ENCODE data around the gene GLTPD2. TPM values are rescaled to one million over a fixed set of nuclear protein-coding genes. Genes with fewer than 3 reads are reported as not detected.

Gene GLTPD2
- polyA plus RNA-seq (ENCODE audit: insufficient read length in 3 of 3): 10 to 100 TPM in 2 of 3 donors, 1 to 10 TPM in 1; 6.7 to 11.3 (median 10.5) TPM
- long read RNA-seq, donor 1, partial matches to known transcripts: 0 of 2 reads
- long read RNA-seq, donor 1, other reads (novel, unspliced or antisense): 0 of 2 reads
- long read RNA-seq, donor 2, partial matches to known transcripts: 0 of 4 reads
- long read RNA-seq, donor 2, other reads (novel, unspliced or antisense): 0 of 4 reads
- long read RNA-seq, donor 3, transcript GLTPD2-201 (4 exons, 1,023 nt): major isoform, 6 of 12 reads
- long read RNA-seq, donor 3, partial matches to known transcripts: 6 of 12 reads
- long read RNA-seq, donor 3, other reads (novel, unspliced or antisense): 0 of 12 reads
- long read RNA-seq, donor 4, transcript GLTPD2-201 (4 exons, 1,023 nt): major isoform, 7 of 7 reads
- long read RNA-seq, donor 4, partial matches to known transcripts: 0 of 7 reads
- long read RNA-seq, donor 4, other reads (novel, unspliced or antisense): 0 of 7 reads
- long read RNA-seq, donor 5: 0 reads
- long read RNA-seq, donor 6, partial matches to known transcripts: 0 of 3 reads
- long read RNA-seq, donor 6, other reads (novel, unspliced or antisense): 0 of 3 reads
- long read RNA-seq, donor 7, partial matches to known transcripts: 0 of 3 reads
- long read RNA-seq, donor 7, other reads (novel, unspliced or antisense): 0 of 3 reads
- long read RNA-seq, donor 8: 0 reads
- long read RNA-seq, donor 9, partial matches to known transcripts: 0 of 2 reads
- long read RNA-seq, donor 9, other reads (novel, unspliced or antisense): 0 of 2 reads
- long read RNA-seq, donor 10, transcript GLTPD2-201 (4 exons, 1,023 nt): major isoform, 5 of 5 reads
- long read RNA-seq, donor 10, partial matches to known transcripts: 0 of 5 reads
- long read RNA-seq, donor 10, other reads (novel, unspliced or antisense): 0 of 5 reads
- long read RNA-seq, donor 11, transcript GLTPD2-201 (4 exons, 1,023 nt): major isoform, 7 of 7 reads
- long read RNA-seq, donor 11, partial matches to known transcripts: 0 of 7 reads
- long read RNA-seq, donor 11, other reads (novel, unspliced or antisense): 0 of 7 reads
- long read RNA-seq, donor 12, partial matches to known transcripts: 0 of 1 reads
- long read RNA-seq, donor 12, other reads (novel, unspliced or antisense): 0 of 1 reads
- long read RNA-seq, donor 13: 0 reads
- long read RNA-seq, donor 14, partial matches to known transcripts: 0 of 3 reads
- long read RNA-seq, donor 14, other reads (novel, unspliced or antisense): 0 of 3 reads
- long read RNA-seq, donor 15: 0 reads
- long read RNA-seq, donor 16, transcript GLTPD2-201 (4 exons, 1,023 nt): major isoform, 12 of 12 reads
- long read RNA-seq, donor 16, partial matches to known transcripts: 0 of 12 reads
- long read RNA-seq, donor 16, other reads (novel, unspliced or antisense): 0 of 12 reads

DNA sequence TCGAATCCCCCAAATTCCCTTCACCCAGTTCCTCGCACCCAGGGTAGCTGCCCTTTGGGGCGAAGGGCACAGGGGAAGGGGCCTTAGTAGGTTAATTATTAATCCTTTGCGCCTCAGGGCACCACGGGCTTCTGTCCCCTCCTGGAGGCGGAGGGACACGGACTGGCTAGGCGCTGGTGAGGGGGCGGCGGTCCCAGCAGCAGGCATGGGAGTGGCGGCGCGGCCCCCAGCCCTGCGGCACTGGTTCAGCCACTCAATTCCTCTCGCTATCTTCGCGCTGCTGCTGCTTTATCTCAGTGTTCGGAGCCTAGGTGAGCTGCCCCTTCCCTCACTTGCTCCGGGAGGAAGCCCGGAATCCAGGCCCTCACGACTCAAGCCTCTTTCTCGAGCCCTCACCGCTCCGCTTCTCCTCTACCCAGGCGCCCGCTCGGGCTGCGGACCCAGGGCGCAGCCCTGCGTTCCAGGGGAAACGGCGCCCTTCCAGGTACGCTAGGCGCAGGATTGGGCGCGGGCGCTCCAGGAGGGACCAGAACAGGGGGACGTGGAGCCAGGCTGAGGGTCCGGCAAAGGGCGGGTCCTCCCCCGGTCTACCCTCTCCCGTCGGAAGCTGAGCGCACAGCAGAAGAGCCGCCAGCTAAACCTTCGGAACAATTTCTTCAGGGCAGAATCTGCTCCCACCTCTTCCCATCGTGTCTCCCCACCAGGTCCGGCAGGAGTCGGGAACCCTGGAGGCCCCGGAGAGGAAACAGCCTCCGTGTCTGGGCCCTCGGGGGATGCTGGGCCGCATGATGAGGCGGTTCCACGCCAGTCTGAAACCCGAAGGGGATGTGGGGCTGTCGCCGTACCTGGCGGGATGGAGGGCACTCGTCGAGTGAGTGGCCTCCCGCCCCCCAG is at the start of gene GLTPD2:
TSS of gene GLTPD2 (plus strand) at position 158 of the 894 bp plus-strand sequence. CDS start at position 206, 48 bp downstream.
- DNase-seq (ENCODE audit: extremely low read depth in 1 of 11, low read depth in 9 of 11, low spot score in 4 of 11): peak in 1 of 11 donors; percentile 14

DNA sequence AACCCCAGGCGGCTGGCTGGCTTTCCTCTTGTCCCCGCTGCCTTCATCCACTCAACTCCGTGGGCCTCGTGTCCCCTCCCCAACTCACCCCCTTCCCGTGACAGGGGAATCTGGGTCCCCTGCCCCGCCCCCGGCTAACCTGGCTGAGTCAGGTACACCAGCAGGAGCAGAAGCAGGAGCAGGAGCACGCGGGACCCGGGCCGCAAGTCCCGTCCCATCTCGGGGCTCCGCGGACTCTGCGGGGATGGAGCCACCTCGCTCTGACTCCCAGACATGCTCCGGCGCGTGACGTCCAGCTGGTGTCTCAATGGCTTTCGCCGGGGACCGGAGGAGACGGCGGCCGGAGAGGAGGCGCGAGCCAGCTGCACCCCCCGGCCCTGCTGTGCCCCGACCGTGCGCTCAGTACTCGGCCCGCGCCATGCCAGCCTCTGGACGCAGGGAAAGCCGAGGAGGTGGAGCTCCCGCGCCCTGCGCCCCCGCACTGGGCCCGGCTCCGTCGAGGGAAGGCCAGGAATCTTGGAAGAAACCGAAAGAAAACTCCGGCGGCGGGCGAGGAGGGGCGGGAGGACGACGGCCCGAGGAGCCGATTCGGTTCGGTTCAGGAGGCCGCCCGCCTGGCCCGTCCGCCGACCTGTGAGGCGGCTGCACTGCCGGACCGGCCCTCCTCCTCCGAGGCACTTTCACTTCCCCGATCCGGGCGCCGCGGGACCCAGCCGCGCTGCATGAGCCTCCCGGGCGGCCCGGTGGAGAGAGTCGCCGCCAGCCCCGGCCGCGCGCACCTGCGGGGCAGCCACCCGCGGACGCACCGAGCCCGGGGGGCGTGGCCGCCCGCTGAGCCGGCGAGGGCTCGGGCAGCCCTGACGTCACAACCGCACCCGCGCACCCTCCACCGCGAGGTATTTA is 49.4 kb upstream of the GLTPD2 start, which contains the start of the genes CXCL16 and ZMYND15:
TSS of gene CXCL16 (minus strand) at position 807 of the 903 bp plus-strand sequence. CDS start at position 218, 589 bp downstream.
TSS of gene ZMYND15 (plus strand) at position 712 of the 903 bp plus-strand sequence. CDS start 716 bp downstream, outside the sequence.
- peak in 5 of 11 donors; percentile 28 to 44 (median 36) for DNase-seq (ENCODE audit: extremely low read depth in 1 of 11, low read depth in 9 of 11, low spot score in 4 of 11)

DNA sequence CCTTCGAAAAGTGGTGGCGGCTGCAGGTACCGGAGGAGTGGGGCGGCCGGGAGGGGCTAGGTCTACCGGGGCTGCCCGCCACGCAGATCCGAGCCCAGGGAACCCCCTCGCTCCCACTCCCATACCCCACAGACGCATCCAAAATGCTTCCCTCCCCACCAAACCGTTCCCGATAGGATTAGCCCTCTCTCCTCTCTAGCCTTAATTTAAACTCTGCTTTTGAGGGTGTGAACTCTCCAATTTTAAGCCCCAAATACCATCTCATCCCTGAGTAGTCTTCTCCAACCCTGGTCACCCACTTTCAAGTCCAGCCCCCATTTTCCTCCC is 48.8 kb upstream of the GLTPD2 start:
- no peak for DNase-seq (ENCODE audit: extremely low read depth in 1 of 11, low read depth in 9 of 11, low spot score in 4 of 11)

DNA sequence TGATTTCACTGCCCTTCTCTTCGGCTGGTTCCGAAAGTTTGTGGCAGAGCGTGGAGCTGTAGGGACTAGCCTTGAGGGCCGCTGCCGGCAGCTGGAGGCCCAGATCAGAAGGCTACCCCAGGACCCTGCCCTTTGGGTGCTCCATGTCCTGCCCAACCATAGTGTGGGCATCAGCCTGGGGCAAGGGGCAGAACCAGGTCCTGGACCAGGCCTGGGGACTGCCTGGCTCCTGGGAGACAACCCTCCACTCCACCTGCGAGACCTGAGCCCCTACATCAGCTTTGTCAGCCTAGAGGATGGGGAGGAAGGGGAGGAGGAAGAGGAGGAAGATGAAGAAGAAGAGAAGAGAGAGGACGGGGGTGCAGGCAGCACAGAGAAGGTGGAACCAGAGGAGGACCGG is 48.2 kb upstream of the GLTPD2 start:
- DNase-seq (ENCODE audit: extremely low read depth in 1 of 11, low read depth in 9 of 11, low spot score in 4 of 11): no peak

DNA sequence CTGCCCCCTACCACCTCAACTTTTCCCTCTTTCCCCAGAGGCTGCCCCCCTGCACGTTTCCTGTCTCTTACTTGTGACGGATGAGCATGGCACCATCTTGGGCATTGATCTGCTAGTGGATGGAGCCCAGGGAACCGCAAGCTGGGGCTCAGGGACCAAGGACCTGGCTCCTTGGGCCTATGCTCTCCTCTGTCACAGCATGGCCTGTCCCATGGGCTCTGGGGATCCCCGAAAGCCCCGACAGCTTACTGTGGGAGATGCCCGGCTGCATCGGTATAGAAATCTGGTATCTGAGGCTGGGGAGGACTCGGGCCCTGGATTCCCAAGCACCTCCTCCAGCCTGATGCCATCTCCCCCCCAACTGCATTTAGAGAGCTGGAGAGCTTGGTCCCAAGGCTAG is 47.2 kb upstream of the GLTPD2 start:
- DNase-seq (ENCODE audit: extremely low read depth in 1 of 11, low read depth in 9 of 11, low spot score in 4 of 11): no peak

DNA sequence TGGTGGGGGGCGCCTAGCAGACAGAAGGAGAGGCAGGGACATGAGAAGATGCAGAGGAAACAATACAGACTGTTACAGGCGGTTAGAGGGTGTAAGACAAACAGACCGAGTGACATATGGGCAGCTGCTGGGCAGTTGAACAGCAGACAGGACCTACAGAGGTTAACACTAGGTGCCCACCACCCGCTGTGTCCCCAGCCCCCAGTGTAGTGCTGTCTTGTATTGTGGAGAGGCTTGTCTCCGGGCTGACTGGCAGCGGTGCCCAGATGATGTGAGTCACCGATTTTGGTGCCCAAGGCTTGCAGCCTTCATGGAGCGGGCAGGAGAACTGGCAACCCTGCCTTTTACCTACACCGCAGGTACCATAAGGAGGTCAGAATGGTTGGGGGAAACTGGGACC is 46.6 kb upstream of the GLTPD2 start:
- DNase-seq (ENCODE audit: extremely low read depth in 1 of 11, low read depth in 9 of 11, low spot score in 4 of 11): no peak

DNA sequence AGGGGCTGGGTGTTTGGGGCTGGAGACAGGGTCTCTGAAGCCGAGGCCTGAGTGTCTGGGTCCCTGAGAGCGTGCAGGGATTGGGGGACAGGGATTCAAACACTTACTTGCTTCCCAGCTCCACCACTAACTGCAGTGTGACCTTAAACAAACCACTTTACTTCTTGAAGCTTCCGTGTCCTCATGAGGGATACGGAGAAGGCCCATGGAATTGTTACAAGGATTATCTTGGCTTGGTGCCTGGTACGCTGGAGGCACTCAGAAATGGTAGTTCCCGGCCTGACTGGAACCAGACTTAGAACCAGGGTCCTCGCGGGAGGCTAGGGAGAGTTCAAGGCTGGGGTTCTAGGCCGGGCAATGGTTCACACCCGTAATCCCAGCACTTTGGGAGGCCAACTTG is 46.1 kb upstream of the GLTPD2 start:
- no peak for DNase-seq (ENCODE audit: extremely low read depth in 1 of 11, low read depth in 9 of 11, low spot score in 4 of 11)

DNA sequence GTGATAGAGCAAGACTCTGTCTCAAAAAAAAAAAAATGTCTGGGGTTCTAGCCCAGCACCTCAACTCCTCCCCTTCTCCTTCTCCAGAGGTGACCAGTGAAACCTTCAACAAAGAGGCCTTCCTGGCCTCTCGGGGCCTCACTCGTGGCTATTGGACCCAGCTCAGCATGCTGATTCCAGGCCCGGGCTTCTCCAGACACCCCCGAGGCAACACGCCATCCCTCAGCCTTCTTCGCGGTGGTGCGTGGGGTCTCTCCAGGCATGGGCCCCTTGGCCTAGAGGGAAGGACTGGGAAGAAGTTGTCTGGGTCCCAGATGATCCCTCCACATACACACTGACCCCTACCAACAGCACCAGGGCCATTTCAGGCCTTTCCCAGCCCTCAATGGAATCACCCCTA is 45.5 kb upstream of the GLTPD2 start:
- DNase-seq (ENCODE audit: extremely low read depth in 1 of 11, low read depth in 9 of 11, low spot score in 4 of 11): no peak

DNA sequence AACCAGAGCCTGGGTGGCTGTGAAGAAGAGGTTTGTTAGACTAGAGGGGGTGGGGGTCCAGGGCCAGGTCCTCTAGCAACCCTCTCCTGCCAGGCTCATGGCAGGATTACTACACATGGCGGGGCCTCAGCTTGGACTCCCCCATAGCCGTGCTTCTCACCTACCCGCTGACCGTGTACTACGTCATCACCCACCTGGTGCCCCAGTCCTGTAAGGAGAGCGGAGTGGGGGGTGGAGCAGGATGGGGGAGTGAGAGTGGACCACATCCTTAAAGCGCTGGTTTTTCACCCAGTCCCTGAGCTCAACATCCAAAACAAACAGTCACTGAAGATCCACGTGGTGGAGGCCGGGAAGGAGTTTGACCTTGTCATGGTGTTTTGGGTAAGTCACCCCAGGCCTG is 44.9 kb upstream of the GLTPD2 start:
- DNase-seq (ENCODE audit: extremely low read depth in 1 of 11, low read depth in 9 of 11, low spot score in 4 of 11): no peak

DNA sequence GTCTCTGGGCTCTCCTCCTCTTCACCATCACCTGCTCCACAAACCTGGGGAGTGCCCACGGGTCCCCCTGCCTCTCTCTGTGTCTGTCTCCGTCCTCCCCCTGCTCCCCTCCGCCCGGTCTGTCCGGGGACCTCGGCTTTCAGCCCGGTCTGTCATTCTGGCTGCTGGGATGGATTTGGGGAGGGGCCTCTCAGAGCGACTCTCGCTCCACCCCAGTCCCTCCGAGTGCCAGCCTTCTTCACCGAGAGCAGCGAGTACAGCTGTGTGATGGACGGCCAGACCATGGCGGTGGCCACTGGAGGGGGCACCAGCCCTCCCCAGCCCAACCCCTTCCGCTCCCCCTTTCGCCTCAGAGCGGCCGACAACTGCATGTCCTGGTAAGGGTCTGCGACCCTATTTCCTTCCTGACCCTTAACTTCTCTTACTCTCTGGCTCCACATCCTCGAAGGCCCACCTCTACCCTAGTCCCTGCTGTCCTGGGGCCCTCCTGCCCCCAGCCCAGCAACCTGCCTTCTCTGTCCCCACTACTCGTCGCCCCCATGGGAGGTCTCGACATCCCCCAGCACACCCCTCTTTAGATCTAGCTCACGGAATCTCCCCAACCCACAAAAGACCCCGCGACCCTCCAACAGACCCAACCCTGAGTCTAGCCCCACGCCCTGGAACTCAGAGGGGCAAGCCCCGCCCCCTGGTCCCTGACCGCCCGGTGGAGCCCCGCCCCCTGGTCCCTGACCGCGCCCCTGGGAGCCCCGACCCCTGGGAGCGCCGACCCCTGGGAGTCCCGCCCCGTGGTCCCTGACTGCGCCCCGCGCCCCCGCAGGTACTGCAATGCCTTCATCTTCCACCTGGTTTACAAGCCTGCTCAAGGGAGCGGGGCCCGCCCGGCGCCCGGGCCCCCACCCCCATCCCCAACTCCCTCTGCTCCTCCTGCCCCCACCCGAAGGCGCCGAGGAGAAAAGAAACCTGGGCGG is 43.5 kb upstream of the GLTPD2 start:
- no peak for DNase-seq (ENCODE audit: extremely low read depth in 1 of 11, low read depth in 9 of 11, low spot score in 4 of 11)

DNA sequence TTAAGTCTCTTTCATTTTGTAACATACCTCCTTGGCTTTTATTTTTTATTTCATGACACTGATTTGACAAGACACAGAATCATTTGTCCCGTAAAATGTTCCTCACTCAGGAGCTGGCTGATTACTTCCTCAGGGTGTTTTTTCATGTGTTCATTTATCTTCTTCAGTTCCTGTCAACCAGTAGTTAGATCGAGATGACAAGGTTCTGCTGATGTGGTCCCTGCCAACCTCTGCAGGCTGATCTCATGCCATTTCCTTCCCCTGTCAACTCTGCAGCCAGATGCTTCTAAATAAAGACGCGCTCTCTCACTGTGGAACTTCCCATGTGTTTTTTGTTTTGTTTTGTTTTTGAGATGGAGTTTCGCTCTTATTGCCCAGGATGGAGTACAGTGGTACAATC is 40.9 kb upstream of the GLTPD2 start:
- DNase-seq (ENCODE audit: extremely low read depth in 1 of 11, low read depth in 9 of 11, low spot score in 4 of 11): no peak

DNA sequence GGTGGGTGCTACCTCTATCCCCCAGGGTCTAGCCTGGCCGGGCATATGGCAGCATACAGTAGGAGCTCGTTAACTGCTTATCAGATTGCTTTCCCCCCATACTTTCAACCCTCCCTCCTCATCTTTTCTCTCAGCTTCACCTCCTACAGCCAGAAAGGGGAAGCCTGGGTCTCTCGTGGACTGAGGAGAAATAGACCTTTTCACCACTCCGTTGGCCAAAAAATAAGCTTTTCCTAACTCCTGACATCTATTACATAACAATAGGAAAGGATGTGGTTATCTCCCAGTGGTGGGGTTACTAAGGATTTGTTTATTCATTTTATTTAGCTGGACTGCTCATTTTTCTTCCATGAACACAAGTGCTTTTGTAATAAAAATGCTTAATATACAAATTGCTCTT is 40.1 kb upstream of the GLTPD2 start:
- DNase-seq (ENCODE audit: extremely low read depth in 1 of 11, low read depth in 9 of 11, low spot score in 4 of 11): no peak

DNA sequence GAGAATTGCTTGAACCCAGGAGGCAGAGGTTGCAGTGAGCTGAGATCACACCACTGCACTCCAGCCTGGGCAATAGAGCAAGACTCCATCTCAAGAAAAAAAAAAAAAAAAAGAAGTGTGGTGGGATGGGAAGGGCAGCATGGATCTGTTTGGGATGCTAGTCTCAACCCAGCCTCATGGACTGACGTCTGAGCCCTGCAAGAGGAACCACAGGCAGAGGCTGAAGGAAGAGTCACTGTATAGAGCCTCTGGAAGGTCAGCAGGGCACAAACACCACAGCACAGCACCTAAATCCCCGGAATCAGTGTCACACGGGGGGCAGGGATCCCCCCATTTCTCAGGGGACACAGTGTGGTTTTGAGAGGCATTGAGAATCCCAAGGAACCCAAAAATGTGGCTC is 38.2 kb upstream of the GLTPD2 start:
- no peak for DNase-seq (ENCODE audit: extremely low read depth in 1 of 11, low read depth in 9 of 11, low spot score in 4 of 11)

DNA sequence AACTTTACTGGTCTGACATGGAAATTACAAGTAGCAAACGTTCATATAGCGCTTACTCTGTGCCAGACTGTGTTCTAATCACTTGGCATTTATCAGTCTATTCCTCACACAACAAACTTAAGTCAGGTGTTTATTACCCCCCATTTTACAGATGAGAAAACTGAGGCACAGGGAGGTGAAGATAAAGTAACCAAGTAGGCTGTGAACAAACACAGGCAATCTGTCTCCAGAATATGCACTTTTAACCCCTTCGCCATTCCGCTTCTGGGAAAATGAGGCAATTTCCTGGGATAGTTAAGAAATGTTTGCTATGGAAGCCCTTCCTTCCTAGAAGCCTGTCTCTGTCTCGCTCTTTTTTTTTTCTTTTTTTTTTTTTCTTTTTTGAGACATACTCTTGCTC is 36.8 kb upstream of the GLTPD2 start:
- no peak for DNase-seq (ENCODE audit: extremely low read depth in 1 of 11, low read depth in 9 of 11, low spot score in 4 of 11)

DNA sequence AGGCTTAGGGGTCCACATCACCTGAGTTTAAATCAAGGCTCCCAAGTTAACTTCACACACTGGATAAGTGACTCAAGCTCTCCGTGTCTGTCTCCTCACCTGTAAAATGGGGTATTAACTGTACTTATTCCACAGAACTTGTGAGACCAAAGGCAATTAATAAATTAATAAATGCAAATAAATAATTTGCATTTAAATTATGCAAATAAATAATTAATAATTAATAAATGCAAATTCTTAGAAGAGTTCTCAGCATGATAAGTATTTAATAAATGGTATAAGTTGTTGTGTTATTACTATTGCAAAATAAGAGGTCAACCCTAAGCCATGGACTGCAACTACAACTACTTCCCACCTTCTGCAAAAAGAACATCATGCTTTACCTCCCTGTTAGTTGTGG is 35.4 kb upstream of the GLTPD2 start:
- no peak for DNase-seq (ENCODE audit: extremely low read depth in 1 of 11, low read depth in 9 of 11, low spot score in 4 of 11)

DNA sequence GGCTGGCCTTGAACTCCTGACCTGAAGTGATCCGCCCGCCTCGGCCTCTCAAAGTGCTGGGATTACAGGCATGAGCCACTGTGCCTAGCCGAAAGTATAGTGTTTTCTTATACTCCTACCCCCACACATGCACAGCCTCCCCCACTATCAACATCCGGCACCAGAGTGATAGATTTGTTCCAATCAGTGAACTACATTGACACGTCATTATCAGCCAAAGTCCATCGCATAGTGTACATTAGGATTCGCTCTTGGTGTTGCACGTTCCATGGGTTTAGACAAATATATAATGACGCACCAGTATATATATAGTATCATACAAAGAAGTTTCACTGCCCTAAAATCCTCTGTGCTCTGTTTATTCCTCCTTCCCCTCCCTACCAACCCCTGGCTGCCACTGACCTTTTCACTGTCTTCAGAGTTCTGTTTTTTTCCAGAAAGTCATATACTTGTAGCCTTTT is 29.0 kb upstream of the GLTPD2 start:
- no peak for DNase-seq (ENCODE audit: extremely low read depth in 1 of 11, low read depth in 9 of 11, low spot score in 4 of 11)
